HepG2 (cell line): ENCODE data around the gene PC. TPM values are rescaled to one million over a fixed set of nuclear protein-coding genes. Genes with fewer than 3 reads are reported as not detected.

ENCODE experiments used
- BORCS8-MEF2B ChIP-seq: sonication (generic); formaldehyde crosslinking; IDR thresholded peaks from 2 replicates; pipeline ENCODE4 v1.8.0; 2022; ENCODE audit warnings: mild to moderate bottlenecking, missing genetic modification reagents
- DZIP1 ChIP-seq: sonication (generic); formaldehyde crosslinking; IDR thresholded peaks from 2 replicates; pipeline ENCODE4 v1.5.0; 2020; ENCODE audit warnings: mild to moderate bottlenecking, missing genetic modification reagents
- FOXK2 ChIP-seq: fragments of 450-650 bp; IDR thresholded peaks from 2 replicates; pipeline ENCODE4 v1.6.1; 2016
- FOXP1 ChIP-seq, 2 experiments: fragments of 450-650 bp in 1 of 2; IDR thresholded peaks; 2 replicates each; pipeline ENCODE4 v1.6.1; 2017 to 2018; ENCODE audit warnings: antibody characterized with exemption in 1 of 2
- HDAC1 ChIP-seq: sonication (generic); formaldehyde crosslinking; IDR thresholded peaks from 2 replicates; pipeline ENCODE4 v1.5.1; 2020; ENCODE audit warnings: mild to moderate bottlenecking, missing genetic modification reagents
- IKZF4 ChIP-seq: sonication (generic); formaldehyde crosslinking; IDR thresholded peaks from 2 replicates; pipeline ENCODE4 v1.5.1; 2020; ENCODE audit warnings: borderline replicate concordance, mild to moderate bottlenecking, low read depth, missing genetic modification reagents; ENCODE audit errors: not compliant biosample characterization
- JDP2 ChIP-seq: sonication (generic); formaldehyde crosslinking; IDR thresholded peaks from 2 replicates; pipeline ENCODE4 v1.8.1; 2022; ENCODE audit warnings: missing genetic modification reagents, borderline replicate concordance
- KDM3A ChIP-seq: IDR thresholded peaks from 2 replicates; pipeline ENCODE4 v1.6.1; 2018; ENCODE audit warnings: low read depth, missing compliant biosample characterization
- NAIF1 ChIP-seq: sonication (generic); formaldehyde crosslinking; IDR thresholded peaks from 2 replicates; pipeline ENCODE4 v1.5.0; 2020; ENCODE audit warnings: mild to moderate bottlenecking, missing genetic modification reagents, borderline replicate concordance
- POLR2G ChIP-seq: fragments of 200-400 bp; formaldehyde crosslinking; IDR thresholded peaks from 2 replicates; pipeline ENCODE4 v1.6.1; 2018; ENCODE audit warnings: mild to moderate bottlenecking, low read depth, low read length, moderate library complexity
- PRDM4 ChIP-seq: sonication (generic); formaldehyde crosslinking; IDR thresholded peaks from 2 replicates; pipeline ENCODE4 v1.9.0; 2021; ENCODE audit warnings: missing genetic modification reagents, borderline replicate concordance
- RFXAP ChIP-seq: sonication (generic); formaldehyde crosslinking; IDR thresholded peaks from 2 replicates; pipeline ENCODE4 v1.4.0; 2020; ENCODE audit warnings: missing genetic modification reagents, borderline replicate concordance
- TAF1 ChIP-seq: sonication (generic); formaldehyde crosslinking; IDR thresholded peaks from 2 replicates; pipeline ENCODE4 v1.4.0; 2020; ENCODE audit warnings: missing genetic modification reagents
- ZBTB2 ChIP-seq: sonication (generic); formaldehyde crosslinking; IDR thresholded peaks from 2 replicates; pipeline ENCODE4 v1.8.0; 2022; ENCODE audit warnings: low read depth, missing genetic modification reagents
- ZNF124 ChIP-seq: sonication (generic); formaldehyde crosslinking; IDR thresholded peaks from 2 replicates; pipeline ENCODE4 v1.4.0; 2020; ENCODE audit warnings: missing genetic modification reagents
- ZNF224 ChIP-seq: sonication (generic); formaldehyde crosslinking; IDR thresholded peaks from 2 replicates; pipeline ENCODE4 v1.5.0; 2020; ENCODE audit warnings: mild to moderate bottlenecking, missing genetic modification reagents
- ZNF251 ChIP-seq: sonication (generic); formaldehyde crosslinking; IDR thresholded peaks from 2 replicates; pipeline ENCODE4 v1.9.0; 2021; ENCODE audit warnings: mild to moderate bottlenecking, missing genetic modification reagents
- ZNF317 ChIP-seq: sonication (generic); formaldehyde crosslinking; IDR thresholded peaks from 2 replicates; pipeline ENCODE4 v1.5.0; 2020; ENCODE audit warnings: mild to moderate bottlenecking, missing genetic modification reagents
- ZNF549 ChIP-seq: sonication (generic); formaldehyde crosslinking; IDR thresholded peaks from 2 replicates; pipeline ENCODE4 v1.5.0; 2020; ENCODE audit warnings: missing genetic modification reagents
- ZNF639 ChIP-seq: conservative IDR thresholded peaks from 2 replicates; pipeline ENCODE4 v1.6.1; 2018; ENCODE audit warnings: missing genetic modification reagents
- ZNF709 ChIP-seq: sonication (generic); formaldehyde crosslinking; IDR thresholded peaks from 2 replicates; pipeline ENCODE4 v1.5.0; 2020; ENCODE audit warnings: mild to moderate bottlenecking, missing genetic modification reagents
- ZSCAN25 ChIP-seq: sonication (generic); formaldehyde crosslinking; IDR thresholded peaks from 2 replicates; pipeline ENCODE4 v1.8.0; 2022; ENCODE audit warnings: mild to moderate bottlenecking, missing genetic modification reagents
- polyA plus RNA-seq, 8 experiments: library from polyadenylated mRNA; depleted of rRNA in 3 of 8; stranded (reverse) in 7 of 8; unstranded in 1 of 8; fragments of >200 nt; fragmentation: Illumina TruSeq in 4 of 8; extraction: Trizol in 4 of 8; gene quantifications; 2 replicates each; pipeline versions ENCODE4 v1.2.1 to v1.2.3, GENCODE V29; 2011 to 2016; ENCODE audit warnings: low read depth in 4 of 8, missing spikeins in 1 of 8, mixed read lengths in 1 of 8; ENCODE audit not compliant: insufficient read depth in 1 of 8
- total RNA-seq, 5 experiments: library from RNA; depleted of rRNA; stranded (reverse); fragments of >200 nt; fragmentation: Illumina TruSeq; extraction: Trizol; gene quantifications; 2 replicates each; pipeline ENCODE4 v1.2.3, GENCODE V29; 2016; ENCODE audit warnings: low read depth in 1 of 5

PC gene
- total and polyA plus RNA-seq, 2 of the 13 experiments (the other 11 are each of a cell fraction or from before 2014, with no cell fraction given) = 29.0 to 39.0 TPM

GRCh38 chr11:66958232-66958955 is at the start of gene PC (continued):
- TF ChIP-seq PRDM4 (CRISPR knock-in tag) (0 out of 2 replicates have a peak, but pooled peaks have one; percentile 71), FOXK2 (0 out of 2 replicates have a peak, but pooled peaks have one; percentile 40), ZSCAN25 (CRISPR knock-in tag) (no peak; the same call in 1 of the 2 replicates), KDM3A (CRISPR knock-in tag) (no peak; the same call in 1 of the 2 replicates), ZNF317 (CRISPR knock-in tag) (0 out of 2 replicates have a peak, but pooled peaks have one; percentile 47), JDP2 (CRISPR knock-in tag) (no peak), DZIP1 (CRISPR knock-in tag) (peak; percentile 90; the same call in 1 of the 2 replicates), ZNF124 (CRISPR knock-in tag) (no peak), HDAC1 (CRISPR knock-in tag) (peak; percentile 96), FOXP1 (IDR thresholded peaks at IDR 0.05) (no peak), FOXP1 (CRISPR knock-in tag; IDR thresholded peaks at IDR 0.05) (no peak), ZNF224 (CRISPR knock-in tag) (peak; percentile 97; the same call in 1 of the 2 replicates), ZBTB2 (CRISPR knock-in tag) (peak; percentile 29), BORCS8-MEF2B (CRISPR knock-in tag) (peak; percentile 99), ZNF251 (CRISPR knock-in tag) (no peak), ZNF549 (CRISPR knock-in tag) (no peak), ZNF639 (peak; percentile 56; the same call in 1 of the 2 replicates), TAF1 (CRISPR knock-in tag) (peak; percentile 72), NAIF1 (CRISPR knock-in tag) (no peak; the same call in 1 of the 2 replicates), ZNF709 (peak; percentile 94), POLR2G (peak; percentile 79), IKZF4 (CRISPR knock-in tag) (peak; percentile 23), RFXAP (CRISPR knock-in tag) (no peak; the same call in 1 of the 2 replicates)
